ENCODE results near the gene DAB2IP.

The DAB2IP gene

DNA sequence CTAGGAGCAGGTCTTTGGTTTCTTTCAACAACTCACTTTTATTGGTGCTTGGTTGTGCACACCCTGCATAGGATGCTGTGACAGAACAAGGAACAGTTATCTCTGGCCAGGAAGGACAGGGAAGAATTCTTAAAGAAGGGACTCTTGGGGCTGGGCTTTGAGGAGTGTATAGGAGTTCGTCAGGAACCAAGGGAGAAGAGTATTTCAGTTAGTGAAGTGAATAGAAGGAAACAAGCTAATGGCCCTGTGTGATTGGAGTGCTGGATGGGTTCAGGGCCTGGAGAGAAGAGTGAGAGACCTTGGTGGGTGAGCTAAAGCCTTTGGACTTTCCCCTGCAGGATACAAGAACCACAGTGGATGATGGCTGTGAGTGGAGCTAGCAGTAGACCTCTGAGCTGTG lies 32.2 kb downstream of the DAB2IP start:
- no peak for DNase-seq (ENCODE audit: low read depth in 1 of 2, low spot score in 1 of 2)

- no peak for DNase-seq (ENCODE audit: low read depth in 1 of 2, low spot score in 1 of 2)
Measured at GRCh38 chr9:121684381-121685145, 33.1 kb downstream of the DAB2IP start.

- DNase-seq (ENCODE audit: low read depth in 1 of 2, low spot score in 1 of 2), result no peak
Measured at GRCh38 chr9:121685146-121685794, 33.8 kb downstream of the DAB2IP start.

DNA sequence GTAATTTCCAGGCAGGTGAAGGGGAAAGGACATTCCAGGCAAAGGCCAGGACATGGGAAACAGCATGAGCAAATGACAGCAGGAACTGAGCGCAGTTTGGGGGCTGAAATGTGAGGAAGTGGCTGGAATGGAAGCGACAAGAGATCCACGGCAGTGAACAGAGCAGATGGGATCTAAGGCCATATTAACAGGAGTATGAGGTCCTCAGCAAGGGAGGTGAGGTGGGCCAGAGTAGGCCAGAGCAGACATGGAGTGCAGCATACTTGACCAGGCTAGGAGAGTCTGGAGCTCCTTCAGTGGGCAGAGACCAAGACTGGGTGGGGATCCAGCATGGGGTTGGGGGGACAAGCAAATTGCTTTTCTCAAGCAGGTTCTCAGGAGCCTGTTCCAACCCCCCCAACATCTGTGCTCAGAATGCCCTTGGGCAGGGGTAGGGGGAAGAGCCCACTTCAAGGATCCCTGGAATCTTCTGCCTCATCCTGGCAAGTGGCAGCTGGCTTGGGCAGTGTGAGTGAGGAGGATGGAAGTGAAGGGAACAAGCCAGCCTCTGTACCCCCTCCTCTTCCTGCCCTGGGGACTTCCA lies 34.5 kb downstream of the DAB2IP start:
- no peak for DNase-seq (ENCODE audit: low read depth in 1 of 2, low spot score in 1 of 2)

- DNase-seq (ENCODE audit: low read depth in 1 of 2, low spot score in 1 of 2), result no peak
Measured at GRCh38 chr9:121686930-121687541, 35.6 kb downstream of the DAB2IP start.

GRCh38 chr9:121688146-121688680 lies 36.8 kb downstream of the DAB2IP start:
- DNase-seq (ENCODE audit: low read depth in 1 of 2, low spot score in 1 of 2), result no peak

- no peak for DNase-seq (ENCODE audit: low read depth in 1 of 2, low spot score in 1 of 2)
Measured at GRCh38 chr9:121688681-121689080, 37.2 kb downstream of the DAB2IP start.

DNA sequence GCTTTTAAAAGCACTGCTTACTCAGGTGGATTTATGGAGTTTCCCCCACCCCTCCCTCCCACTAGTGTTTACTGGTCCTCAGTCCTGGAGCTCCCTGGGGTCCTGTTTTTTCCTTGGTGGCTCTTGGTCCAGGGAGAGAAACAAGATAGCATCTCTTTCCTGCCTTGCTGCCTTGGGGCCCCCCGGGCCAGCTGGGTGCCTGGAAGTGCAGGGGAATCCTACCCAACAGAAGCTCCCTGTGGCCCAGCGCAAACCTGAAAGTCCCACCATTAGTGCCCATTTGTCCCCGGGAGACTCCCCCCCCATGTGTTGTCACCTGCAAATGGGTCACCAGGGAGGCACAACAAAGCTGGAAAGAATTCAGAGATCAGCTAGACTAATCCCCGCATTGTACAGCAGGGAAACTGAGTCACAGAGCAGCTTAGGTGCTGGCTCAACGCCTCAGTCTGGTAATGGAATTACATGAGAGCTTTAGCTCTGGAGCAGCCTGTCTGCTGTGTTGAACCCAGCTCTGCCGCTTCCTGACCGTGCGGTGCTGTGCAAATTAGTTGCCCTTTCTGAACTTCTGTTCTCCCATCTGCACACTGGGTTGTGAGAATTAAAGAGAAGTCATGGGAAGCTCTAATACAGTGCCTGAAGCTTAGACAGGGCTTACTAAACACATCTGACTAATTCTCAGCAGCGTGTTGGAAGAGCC lies 38.2 kb downstream of the DAB2IP start:
- DNase-seq (ENCODE audit: low read depth in 1 of 2, low spot score in 1 of 2), result no peak

DNA sequence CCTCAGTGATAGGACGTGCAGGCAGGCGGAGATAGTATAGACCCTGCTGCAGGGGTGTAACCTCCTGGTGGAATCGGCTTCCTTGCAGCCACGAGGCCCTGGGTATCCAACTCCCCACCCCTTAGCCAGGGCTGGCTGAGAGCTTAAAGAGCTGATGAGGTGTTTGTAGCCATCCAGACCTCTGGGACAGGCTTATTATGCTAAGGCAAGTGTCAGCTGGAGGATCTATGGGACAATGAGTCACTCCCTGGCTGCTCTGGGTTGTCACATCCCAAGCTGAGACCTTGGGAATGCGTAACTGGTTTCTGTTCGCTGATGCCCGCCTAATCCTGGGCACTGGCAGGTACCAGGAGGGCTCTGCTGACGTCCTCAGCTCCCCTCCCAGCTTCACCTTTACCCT lies 38.9 kb downstream of the DAB2IP start:
- no peak for DNase-seq (ENCODE audit: low read depth in 1 of 2, low spot score in 1 of 2)

DNA sequence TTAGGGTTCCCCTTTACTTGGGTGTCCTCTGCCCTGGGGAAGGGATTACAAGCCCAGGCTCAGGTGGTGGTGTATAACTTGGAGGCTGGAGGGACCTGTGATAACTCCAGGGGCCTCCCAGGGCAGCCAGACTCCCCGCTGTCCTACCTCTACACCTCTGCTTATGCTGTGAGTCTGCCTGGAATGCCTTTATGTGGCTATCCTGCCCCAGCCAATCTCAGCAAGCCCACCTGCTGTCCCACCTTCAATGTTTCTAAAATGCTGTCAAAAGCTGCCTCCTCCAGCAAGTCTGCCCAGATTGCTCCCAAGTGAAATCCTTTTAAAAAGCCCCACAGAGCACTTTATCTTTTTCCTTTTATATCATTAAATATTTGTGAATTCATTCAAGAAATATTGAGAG lies 39.3 kb downstream of the DAB2IP start:
- DNase-seq (ENCODE audit: low read depth in 1 of 2, low spot score in 1 of 2), result no peak

DNA sequence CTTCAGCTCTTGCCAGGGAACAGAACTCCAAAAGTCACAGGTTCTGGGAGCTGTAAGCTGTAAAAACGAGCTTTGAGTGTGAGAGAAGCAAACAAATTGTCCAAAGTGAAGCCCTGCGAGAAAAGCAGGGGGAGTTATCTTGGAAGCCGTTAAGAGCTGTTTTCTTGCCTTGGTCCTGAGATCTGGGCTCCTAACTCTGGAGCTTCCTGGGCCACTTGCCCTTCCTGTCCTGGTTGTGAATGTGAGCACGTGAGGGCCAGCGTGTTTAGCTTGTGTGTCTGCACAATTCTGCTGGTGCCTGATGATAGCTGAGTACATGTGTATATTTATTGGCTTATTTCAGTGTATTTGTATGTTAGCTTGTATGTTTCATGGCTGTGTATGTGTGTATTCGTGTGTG lies 40.5 kb downstream of the DAB2IP start:
- no peak for DNase-seq (ENCODE audit: low read depth in 1 of 2, low spot score in 1 of 2)

- DNase-seq (ENCODE audit: low read depth in 1 of 2, low spot score in 1 of 2), result no peak
Measured at GRCh38 chr9:121692606-121693387, 41.4 kb downstream of the DAB2IP start.

DNA sequence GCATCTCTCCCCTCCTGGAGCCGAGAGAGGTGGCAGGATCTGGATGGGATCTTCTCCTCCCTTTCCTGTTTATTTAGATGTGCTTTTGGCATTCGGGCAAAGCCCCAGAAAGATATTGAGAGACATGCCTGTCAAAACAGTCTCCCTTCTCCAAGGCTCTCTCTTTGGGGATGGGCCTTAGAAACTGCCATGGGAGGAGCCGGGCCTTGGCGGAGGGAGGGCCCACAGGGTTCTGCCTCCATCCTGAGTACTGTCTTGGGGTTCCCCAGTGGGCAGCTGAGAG lies 41.9 kb downstream of the DAB2IP start:
- no peak for DNase-seq (ENCODE audit: low read depth in 1 of 2, low spot score in 1 of 2)

GRCh38 chr9:121694001-121694400 lies 42.6 kb downstream of the DAB2IP start:
- DNase-seq (ENCODE audit: low read depth in 1 of 2, low spot score in 1 of 2), result no peak

DNA sequence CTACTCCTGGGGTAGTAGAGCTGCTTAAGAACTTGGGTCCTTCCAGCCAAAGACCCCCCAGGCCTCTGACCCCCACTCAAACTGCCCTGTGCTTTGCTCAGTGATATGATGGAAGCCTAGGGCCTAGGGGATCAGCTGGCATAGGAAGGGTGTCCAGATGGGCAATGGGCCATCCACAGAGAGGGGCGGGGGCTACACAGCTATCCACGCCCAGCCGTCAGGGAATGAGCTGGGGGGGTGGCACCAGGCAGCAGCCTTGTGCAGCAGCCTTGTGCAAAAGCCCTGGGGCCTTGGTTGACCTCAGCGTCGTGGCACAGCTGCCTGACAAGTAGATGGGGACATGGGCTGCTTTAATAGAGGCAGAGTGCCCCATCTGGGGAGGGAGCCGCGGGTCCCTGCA lies 43.2 kb downstream of the DAB2IP start:
- DNase-seq (ENCODE audit: low read depth in 1 of 2, low spot score in 1 of 2), result no peak

DNA sequence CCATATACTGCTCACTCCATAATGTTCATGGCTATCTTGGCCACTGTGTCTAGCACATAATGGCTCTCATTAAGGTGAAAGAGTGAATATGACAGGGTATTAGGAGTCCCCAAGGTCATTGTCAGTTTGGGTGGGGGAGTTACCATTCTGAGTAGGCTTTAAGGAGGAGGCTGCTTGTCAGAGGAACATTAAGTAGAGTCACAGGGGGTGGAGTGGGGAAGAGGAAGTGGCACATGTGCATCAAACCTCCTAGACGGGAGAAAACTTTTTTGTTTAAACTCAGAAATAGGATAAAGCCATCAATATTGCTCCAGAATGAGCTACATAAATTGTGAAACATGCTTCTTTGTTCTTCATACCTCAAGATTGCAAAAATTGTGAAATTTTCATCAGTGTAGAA lies 45.5 kb downstream of the DAB2IP start:
- DNase-seq (ENCODE audit: low read depth in 1 of 2, low spot score in 1 of 2), result no peak

DNA sequence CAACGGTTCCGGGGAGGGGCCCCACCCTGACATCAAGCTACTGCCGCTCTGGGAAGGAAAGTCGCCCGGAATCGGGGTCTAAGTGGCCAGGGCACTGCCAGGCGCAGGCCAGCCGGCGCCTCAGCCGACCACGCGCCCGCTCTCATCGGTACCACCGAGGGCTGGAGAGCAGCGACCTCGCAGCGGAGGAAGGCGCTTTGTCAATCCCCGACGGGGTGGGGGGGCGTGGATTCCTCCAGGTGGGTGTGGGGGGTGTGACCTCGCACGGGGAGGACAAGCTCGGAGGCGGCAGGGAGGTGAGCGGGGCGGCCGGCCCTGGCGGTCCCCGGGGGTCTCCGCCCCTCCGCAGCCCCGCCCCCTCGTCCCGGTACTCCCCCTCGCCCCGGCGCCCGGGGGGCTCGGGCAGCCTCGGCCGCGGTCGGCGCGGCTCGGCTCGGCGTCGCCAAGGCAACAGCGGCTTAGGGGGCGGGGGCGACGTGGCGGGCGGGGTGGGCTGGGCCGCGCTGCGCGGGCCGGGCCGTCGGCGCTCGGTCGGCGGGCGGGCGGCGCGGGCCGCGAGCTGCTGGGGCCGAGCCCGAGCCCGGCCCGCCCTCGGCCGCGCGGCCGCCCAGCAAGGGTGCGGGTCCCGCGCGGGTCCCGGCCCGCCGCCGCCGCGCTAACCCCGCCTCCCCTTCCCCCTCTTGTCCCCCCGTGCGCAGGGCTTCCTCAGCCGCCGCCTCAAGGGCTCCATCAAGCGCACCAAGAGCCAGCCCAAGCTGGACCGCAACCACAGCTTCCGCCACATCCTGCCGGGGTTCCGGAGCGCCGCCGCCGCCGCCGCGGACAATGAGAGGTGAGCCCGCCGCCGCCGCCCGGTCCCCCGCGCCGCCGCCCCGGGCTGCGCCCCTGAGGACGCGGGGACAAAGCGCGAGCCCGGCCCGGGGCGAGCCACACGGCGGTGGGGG lies 47.5 kb downstream of the DAB2IP start:
- no peak for DNase-seq (ENCODE audit: low read depth in 1 of 2, low spot score in 1 of 2)

- no peak for DNase-seq (ENCODE audit: low read depth in 1 of 2, low spot score in 1 of 2)
Measured at GRCh38 chr9:121699571-121700164, 48.2 kb downstream of the DAB2IP start.

- no peak for DNase-seq (ENCODE audit: low read depth in 1 of 2, low spot score in 1 of 2)
Measured at GRCh38 chr9:121700165-121700831, 48.9 kb downstream of the DAB2IP start.

Measured in stimulated activated CD4-positive, alpha-beta T cell treated with anti-CD3 and anti-CD28 coated beads, Interleukin-15, amount 100 ng/mL, for 1 hour (primary cell).